ENCODE results near the gene YJU2. TPM values are rescaled to one million over a fixed set of nuclear protein-coding genes. Genes with fewer than 3 reads are reported as not detected.

The YJU2 gene
- total and polyA plus RNA-seq, 8 donors, result 13.2 to 21.0 (median 17.8) TPM

DNA sequence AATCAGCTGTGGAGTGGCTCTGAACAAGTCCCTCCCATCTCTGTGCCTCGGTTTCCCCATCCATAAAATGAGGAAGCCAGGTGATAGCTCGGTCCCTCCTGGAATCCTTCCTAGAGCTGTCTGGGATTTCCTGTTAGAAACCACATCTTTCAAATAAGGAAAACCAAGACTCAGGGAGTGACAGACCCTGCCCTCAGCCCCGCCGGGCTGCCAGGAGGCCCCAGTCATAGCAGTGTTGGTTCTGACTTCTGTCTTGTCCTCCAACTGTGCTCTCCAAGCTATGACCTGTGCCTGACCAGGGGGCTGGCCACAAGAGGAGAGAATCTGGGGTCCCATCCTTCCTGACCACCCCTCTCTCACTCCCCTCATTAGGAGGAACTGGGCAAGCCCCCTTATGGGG is 31.1 kb downstream of the YJU2 start:
- ATAC-seq, result no peak
- intact Hi-C loops (cut with DNase I), result no loop called here
- H3K4me3 ChIP-seq, result no peak overlapping the region

DNA sequence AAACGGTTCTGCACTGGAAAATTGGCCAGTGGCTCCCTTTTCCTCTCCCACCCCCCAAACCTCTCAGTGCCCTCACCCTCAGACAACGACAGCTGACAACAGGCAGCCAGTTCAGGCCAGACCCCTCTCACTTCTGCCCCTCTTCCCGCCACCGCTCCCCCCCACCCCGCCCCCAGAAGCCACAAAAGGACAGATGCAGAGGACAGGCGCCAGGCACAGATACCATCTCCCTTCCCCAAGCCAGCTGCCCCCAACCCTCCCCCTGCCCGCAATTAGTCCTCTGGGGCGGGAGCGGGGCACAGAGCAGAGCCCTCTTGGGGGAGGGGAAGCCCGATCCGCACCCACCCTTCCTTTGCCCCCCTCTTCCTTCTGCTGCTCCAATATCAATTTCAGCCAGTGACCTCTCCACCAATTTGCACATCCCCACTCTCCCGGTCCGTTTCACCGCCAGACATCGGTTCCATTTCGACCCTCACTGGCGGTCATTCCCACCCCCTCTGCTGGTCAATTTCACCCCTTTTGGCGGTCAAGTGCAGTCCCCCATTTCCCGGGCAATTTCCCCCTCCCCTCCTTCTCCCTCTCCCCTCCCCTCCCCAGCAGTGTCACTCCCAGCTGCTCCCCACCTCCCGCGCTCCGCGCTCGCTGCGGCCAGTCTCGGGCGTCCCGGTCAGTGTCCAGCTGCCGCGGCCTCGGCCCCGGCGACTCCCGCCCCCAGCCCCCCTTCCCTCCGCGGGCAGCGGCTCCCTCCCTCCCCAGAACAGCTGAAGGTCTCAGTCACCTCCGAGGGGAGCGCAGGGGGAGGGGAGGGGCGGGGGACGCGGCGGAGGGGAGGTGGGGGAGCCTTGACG is 31.8 kb downstream of the YJU2 start, which contains the start of gene SHD:
Gene SHD, plus strand, starts transcription at position 848 of the 848 bp plus-strand sequence. CDS start 798 bp downstream, outside the sequence.
- no peak within 1 kb of the TSS for H3K27ac ChIP-seq
- DNase-seq (peak in 1 of 4 donors; percentile 28), ATAC-seq (no peak)
- no peak within 1 kb of the TSS for H3K4me3 ChIP-seq
- H3K9me3 ChIP-seq, result no peaks in the 10 kb centered on the region
- H3K27me3 ChIP-seq, result peaks cover 28 to 67% of the 10 kb centered on the region in 2 donors
- H3K4me1 ChIP-seq, result peaks cover 8 to 13% of the 10 kb centered on the region in 2 donors
- no peaks in the 10 kb centered on the region for H3K36me3 ChIP-seq
- TF ChIP-seq, protein P1, sequence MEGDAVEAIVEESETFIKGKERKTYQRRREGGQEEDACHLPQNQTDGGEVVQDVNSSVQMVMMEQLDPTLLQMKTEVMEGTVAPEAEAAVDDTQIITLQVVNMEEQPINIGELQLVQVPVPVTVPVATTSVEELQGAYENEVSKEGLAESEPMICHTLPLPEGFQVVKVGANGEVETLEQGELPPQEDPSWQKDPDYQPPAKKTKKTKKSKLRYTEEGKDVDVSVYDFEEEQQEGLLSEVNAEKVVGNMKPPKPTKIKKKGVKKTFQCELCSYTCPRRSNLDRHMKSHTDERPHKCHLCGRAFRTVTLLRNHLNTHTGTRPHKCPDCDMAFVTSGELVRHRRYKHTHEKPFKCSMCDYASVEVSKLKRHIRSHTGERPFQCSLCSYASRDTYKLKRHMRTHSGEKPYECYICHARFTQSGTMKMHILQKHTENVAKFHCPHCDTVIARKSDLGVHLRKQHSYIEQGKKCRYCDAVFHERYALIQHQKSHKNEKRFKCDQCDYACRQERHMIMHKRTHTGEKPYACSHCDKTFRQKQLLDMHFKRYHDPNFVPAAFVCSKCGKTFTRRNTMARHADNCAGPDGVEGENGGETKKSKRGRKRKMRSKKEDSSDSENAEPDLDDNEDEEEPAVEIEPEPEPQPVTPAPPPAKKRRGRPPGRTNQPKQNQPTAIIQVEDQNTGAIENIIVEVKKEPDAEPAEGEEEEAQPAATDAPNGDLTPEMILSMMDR (IDR thresholded peaks at IDR 0.05), result no peak
- intact Hi-C loops (cut with DNase I), result no loop called here

More for the DNA sequence above, 31.1 kb downstream of the YJU2 start:
- Histone ChIP-seq H3K4me1 (peaks cover 8 to 13% of the 10 kb centered on the region in 2 donors), H3K36me3 (no peaks in the 10 kb centered on the region), H3K27ac (no peak overlapping the region), H3K27me3 (peaks cover 24 to 63% of the 10 kb centered on the region in 2 donors), H3K9me3 (no peaks in the 10 kb centered on the region)
- TF ChIP-seq, protein P1 (IDR thresholded peaks at IDR 0.05), result no peak
- no peak for DNase-seq

DNA sequence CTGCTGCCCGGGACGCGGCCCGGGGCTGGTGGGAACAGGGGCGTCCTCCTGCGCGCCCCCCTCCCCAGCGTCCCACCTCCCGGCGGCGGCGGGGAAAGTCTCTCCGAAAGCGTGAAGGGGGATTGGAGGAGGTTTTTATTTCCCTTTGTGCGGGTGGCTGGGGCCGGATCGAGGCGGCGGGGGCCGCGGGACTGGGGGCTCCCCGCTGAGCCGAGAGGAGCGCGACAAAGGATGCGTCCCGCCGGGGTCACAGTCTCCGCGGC is 32.3 kb downstream of the YJU2 start:
- H3K36me3 ChIP-seq, result no peaks in the 10 kb centered on the region
- no peak for DNase-seq
- H3K9me3 ChIP-seq, result no peaks in the 10 kb centered on the region
- no peak overlapping the region for H3K27ac ChIP-seq
- H3K4me3 ChIP-seq, result no peak overlapping the region
- intact Hi-C loops (cut with DNase I), result no loop called here
- no peak for ATAC-seq
- peaks cover 28 to 67% of the 10 kb centered on the region in 2 donors for H3K27me3 ChIP-seq
- TF ChIP-seq, protein P1 (IDR thresholded peaks at IDR 0.05), result no peak
- peaks cover 8 to 13% of the 10 kb centered on the region in 2 donors for H3K4me1 ChIP-seq

DNA sequence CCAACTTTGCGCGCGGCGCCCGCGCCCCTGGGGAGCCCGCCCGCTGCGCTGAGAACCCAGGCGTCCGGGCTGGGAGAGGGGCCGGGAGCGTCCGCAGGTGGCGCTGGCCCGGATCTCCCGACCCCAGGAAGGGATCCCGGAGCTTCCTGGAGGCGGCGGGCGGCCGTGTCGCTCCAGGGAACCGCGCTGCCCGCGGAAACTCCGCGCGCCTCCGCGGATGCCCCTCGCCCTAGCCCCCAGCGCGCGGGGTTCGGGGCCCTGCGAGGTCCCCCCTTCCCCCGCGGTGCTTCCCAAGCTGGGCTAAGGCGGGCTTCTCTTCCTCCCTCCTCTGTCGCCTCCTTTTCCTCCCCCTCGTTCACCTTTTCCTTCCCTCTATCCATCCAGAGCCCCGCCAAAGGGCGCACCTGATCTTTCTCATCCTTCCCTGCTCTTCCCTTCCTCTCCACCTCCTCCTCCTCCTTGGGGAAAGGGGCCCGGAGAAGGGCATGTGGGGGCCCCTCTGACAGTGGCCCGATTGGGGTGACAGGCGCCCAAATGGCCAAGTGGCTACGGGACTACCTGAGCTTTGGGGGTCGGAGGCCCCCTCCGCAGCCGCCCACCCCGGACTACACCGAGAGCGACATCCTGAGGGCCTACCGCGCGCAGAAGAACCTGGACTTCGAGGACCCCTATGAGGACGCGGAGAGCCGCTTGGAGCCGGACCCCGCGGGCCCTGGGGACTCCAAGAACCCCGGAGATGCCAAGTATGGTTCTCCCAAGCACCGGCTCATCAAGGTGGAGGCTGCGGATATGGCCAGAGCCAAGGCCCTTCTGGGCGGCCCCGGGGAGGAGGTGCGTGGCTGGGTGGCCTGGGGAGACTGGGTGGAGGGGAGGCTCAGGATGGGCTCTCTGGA is 32.9 kb downstream of the YJU2 start:
- ATAC-seq (no peak), DNase-seq (no peak)
- Histone ChIP-seq H3K4me3 (no peak overlapping the region), H3K4me1 (peaks cover 8 to 13% of the 10 kb centered on the region in 2 donors), H3K9me3 (no peaks in the 10 kb centered on the region), H3K27ac (no peak overlapping the region), H3K36me3 (no peaks in the 10 kb centered on the region), H3K27me3 (peaks cover 28 to 72% of the 10 kb centered on the region in 2 donors)
- intact Hi-C loops (cut with DNase I), result no loop called here
- TF ChIP-seq, protein P1 (IDR thresholded peaks at IDR 0.05), result no peak

Measured in left lung (tissue), 10 donors.